Activated T-cell treated with anti-CD3 and anti-CD28 coated beads, Interleukin-2, amount 50 U/mL, for 72 hours (primary cell): ENCODE data around the gene AFF3. TPM values are rescaled to one million over a fixed set of nuclear protein-coding genes. Genes with fewer than 3 reads are reported as not detected.
A peak's percentile ranks its signal among the peaks of the same experiment; 100 is the strongest.
"Not testable (repeated sequence)": the region's sequence is repeated elsewhere in the genome, so short reads cannot be mapped to it uniquely, and the experiment has no call there.

Experiments
- ATAC-seq, 2 donors: fragments of 150-1000 bp; cut with Tn5 transposase; replicated peaks in 1 of 2; 2 replicates each; pipeline ENCODE4 v1.10.0; 2021; ENCODE audit warnings: moderate library complexity in 2 of 2, mild to moderate bottlenecking in 1 of 2
- DNase-seq, 2 donors: peaks; one replicate each; pipeline ENCODE4 v3.0.0; 2021 to 2022; ENCODE audit warnings: mixed read lengths in 1 of 2
- H3K27ac Mint-ChIP-seq: one replicate; pipeline ENCODE4 v1.8.0; 2022; ENCODE audit warnings: mild to moderate bottlenecking, moderate library complexity, mixed read lengths
- H3K27me3 Mint-ChIP-seq: one replicate; pipeline ENCODE4 v1.8.0; 2022; ENCODE audit warnings: low read depth, mixed read lengths
- H3K36me3 Mint-ChIP-seq, 2 donors: one replicate each; pipeline ENCODE4 v1.8.0; 2022; ENCODE audit warnings: mixed read lengths in 2 of 2, mild to moderate bottlenecking in 1 of 2; ENCODE audit not compliant: insufficient read depth in 2 of 2
- H3K4me1 Mint-ChIP-seq: one replicate; pipeline ENCODE4 v1.8.0; 2022; ENCODE audit warnings: low read depth, mixed read lengths
- H3K4me3 Mint-ChIP-seq, 2 donors: one replicate each; pipeline ENCODE4 v1.8.0; 2022; ENCODE audit warnings: mild to moderate bottlenecking in 2 of 2, mixed read lengths in 2 of 2, moderate library complexity in 2 of 2
- H3K9me3 Mint-ChIP-seq, 2 donors: one replicate each; pipeline ENCODE4 v1.8.0; 2022; ENCODE audit warnings: mixed read lengths in 2 of 2
- total RNA-seq, 2 donors: library from RNA; stranded (reverse); gene quantifications; one replicate each; pipeline ENCODE4 v1.2.3, GENCODE V29; 2022

Gene AFF3
- total RNA-seq, 2 donors from 2014 or later = 0.39 to 2.6 TPM

DNA sequence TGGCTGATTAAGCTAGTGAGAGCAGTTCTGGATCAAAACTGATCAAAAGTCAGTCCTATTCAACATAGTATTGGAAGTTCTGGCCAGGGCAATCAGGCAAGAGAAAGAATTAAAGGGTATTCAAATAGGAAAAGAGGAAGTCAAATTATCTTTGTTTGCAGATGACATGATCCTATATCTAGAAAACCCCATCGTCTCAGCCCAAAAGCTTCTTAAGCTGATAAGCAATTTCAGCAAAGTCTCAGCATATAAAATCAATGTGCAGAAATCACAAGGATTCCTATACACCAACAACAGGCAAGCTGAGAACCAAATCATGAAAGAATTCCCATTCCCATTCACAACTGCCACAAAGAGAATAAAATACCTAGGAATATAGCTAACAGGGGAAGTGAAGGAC, 368.7 kb downstream of the AFF3 start:
- not testable (repeated sequence) for H3K27me3 Mint-ChIP-seq, H3K36me3 Mint-ChIP-seq, H3K4me3 Mint-ChIP-seq, DNase-seq, H3K27ac Mint-ChIP-seq, H3K4me1 Mint-ChIP-seq, H3K9me3 Mint-ChIP-seq, ATAC-seq

DNA sequence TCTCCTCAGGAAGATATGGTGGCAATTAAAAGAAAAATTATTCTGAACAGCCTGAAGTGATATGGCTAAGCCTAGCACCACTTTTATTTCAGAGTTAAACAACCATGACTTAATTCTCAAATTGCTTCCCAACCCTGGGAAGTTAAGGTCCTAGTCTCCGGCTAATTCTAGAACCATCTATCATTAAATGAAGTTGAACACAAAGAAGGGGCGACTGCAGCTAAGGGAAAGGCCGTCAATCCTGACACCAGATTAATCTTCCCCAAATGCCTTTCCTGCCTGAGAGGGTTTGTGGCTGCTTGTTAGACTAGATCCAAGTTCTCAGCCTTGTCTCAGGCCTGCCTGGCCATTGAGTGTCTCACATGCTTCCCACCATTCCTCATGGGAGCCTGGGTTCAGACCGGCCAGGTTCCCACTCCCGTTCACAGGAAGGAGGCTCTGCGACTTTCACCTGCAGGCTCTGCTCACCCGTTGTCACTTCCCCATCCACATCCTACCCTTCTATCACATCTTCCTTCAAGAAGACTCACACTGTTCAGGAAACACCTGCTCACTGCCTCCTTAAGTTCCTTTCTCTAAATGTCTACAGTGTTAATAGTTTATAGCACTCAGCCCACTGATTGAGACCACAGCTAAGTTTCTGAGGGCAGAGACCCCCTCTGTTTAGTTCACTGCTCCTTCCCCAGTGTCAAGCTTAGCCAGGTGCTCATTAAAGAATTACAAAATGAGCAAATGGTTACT, 369.6 kb downstream of the AFF3 start:
- peaks cover 0 to 2% of the 10 kb centered on the region in 2 donors for H3K9me3 Mint-ChIP-seq
- ATAC-seq (no peak), DNase-seq (no peak)
- no peak overlapping the region for H3K4me3 Mint-ChIP-seq
- no peaks in the 10 kb centered on the region for H3K4me1 Mint-ChIP-seq
- H3K36me3 Mint-ChIP-seq = peaks cover 2% of the 10 kb centered on the region in 2 donors
- H3K27ac Mint-ChIP-seq = peak overlapping the region; percentile 30
- H3K27me3 Mint-ChIP-seq = no peaks in the 10 kb centered on the region

DNA sequence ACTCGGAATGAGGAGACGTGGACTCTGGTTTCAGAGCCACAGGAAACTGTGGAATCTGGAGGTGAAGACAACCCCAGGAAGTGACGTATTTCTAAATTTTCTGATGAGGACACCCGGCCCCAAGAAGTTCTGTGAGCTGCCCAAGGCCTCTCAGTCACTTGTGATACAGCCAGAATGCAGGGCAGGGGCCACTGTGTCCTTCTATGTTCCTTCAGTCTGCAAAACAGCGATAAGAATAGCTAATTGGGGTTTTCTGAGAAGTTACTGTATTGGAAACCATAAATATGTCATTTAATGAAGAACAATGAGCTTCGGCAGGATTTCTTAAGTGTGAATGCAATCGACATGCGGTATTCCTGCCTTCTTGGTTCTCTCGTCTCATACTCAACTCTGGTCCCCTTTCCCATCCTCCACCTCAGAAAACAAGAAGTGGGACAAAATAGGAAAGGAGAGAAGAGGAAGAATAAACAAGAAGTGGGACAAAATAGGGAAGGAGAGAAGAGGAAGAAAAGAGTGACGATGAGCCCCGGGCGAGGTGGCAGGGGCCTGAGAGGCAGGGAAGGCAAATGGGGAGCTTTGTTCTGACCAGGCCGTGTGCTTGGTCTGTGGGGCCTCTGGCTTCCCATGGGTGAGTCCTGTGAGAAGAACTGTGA, 370.6 kb downstream of the AFF3 start:
- no peak overlapping the region for H3K4me3 Mint-ChIP-seq
- DNase-seq = no peak
- ATAC-seq = no peak
- no peaks in the 10 kb centered on the region for H3K27me3 Mint-ChIP-seq
- no peak overlapping the region for H3K27ac Mint-ChIP-seq
- peaks cover 0 to 2% of the 10 kb centered on the region in 2 donors for H3K9me3 Mint-ChIP-seq
- no peaks in the 10 kb centered on the region for H3K4me1 Mint-ChIP-seq
- peaks cover 2% of the 10 kb centered on the region in 2 donors for H3K36me3 Mint-ChIP-seq

DNA sequence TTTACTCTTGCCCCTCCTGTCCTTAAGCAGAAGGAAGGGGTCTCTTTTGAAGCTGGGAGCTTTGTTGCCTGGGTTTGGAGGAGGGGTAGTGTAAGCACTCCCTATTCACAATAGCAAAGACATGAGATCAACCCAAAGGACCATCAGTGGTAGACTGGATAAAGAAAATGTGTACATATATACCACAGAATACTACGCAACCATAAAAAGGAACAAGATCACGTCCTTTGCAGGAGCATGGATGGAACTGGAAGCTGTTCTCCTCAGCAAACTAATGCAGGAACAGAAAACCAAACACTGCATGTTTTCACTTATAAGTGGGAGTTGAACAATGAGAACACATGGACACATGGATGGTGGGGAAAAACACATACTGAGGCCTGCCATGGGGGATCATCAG, 371.5 kb downstream of the AFF3 start:
- ATAC-seq (no peak), DNase-seq (no peak)
- no peaks in the 10 kb centered on the region for H3K27me3 Mint-ChIP-seq
- H3K9me3 Mint-ChIP-seq = peaks cover 0 to 2% of the 10 kb centered on the region in 2 donors
- peaks cover 2% of the 10 kb centered on the region in 2 donors for H3K36me3 Mint-ChIP-seq
- no peaks in the 10 kb centered on the region for H3K4me1 Mint-ChIP-seq
- no peak overlapping the region for H3K4me3 Mint-ChIP-seq
- H3K27ac Mint-ChIP-seq = no peak overlapping the region

DNA sequence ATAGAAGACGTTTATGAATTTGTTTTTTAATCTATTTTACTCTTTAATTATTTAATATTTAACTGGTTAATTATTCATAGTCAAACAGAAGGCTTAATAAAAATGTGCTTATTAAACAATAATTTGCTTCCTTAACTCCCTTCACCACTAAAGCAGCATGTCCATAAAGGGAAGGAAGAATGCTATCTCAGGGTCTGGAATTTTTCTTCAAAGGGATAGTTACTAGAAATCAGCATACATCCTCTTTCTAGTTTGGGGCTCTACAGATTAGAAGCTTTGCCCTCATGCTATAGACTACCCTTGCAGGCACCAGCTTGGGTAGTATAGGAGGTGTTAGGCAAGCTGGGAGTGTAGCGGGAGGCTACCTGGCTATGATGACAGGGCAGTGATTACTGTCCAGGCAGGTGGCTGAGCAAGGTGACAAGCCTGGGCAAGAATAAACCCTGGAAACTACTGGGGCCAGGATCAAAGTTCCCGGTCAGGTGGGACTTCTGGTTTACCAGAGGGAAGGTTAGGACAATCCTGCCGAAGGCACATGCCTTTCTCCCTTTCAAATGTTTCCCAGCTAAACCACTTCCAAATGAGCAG, 376.6 kb downstream of the AFF3 start:
- no peaks in the 10 kb centered on the region for H3K27me3 Mint-ChIP-seq
- no peaks in the 10 kb centered on the region for H3K4me1 Mint-ChIP-seq
- H3K4me3 Mint-ChIP-seq = no peak overlapping the region
- no peaks in the 10 kb centered on the region for H3K9me3 Mint-ChIP-seq
- no peak for ATAC-seq
- no peak for DNase-seq
- no peak overlapping the region for H3K27ac Mint-ChIP-seq
- no peaks in the 10 kb centered on the region for H3K36me3 Mint-ChIP-seq

DNA sequence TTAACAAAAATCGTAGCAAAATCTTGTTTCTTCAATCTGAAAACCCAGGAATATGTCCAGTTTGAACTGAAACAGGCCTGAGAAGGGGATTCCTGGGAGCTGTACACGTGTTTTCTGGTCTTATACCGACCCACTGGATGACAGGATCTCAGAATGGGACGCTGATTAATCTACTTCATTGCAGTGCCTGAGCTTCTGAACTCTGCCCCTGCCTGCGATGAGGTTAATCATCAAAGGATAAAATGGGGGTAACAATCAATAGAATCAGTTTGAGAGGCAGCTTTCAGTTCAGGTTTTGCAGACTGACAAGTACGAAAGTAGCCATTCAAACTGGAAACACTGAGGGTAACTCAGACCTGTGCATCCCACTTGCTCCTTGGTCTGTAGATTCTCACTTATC, 378.6 kb downstream of the AFF3 start:
- no peaks in the 10 kb centered on the region for H3K9me3 Mint-ChIP-seq
- H3K27me3 Mint-ChIP-seq = no peaks in the 10 kb centered on the region
- no peak overlapping the region for H3K27ac Mint-ChIP-seq
- no peaks in the 10 kb centered on the region for H3K36me3 Mint-ChIP-seq
- no peaks in the 10 kb centered on the region for H3K4me1 Mint-ChIP-seq
- no peak overlapping the region for H3K4me3 Mint-ChIP-seq
- no peak for DNase-seq
- ATAC-seq = no peak

DNA sequence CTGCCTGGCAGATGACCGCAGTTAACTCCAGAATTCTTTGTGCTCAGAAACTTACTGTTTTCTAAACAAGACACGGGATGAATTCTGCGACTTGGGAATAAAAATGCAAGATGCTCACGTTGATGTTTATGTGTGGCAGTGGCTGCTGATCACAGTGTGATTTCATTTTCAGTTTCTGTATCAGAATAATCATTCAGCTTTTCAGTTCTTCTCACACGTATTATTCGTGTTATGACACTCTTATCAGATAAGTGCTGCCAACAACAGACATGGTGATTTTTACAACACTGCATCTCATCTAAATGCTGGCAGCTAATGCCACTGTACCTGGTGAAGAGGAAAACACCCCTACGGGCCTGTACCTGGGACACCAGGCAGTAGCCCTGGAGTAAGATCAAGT, 379.7 kb downstream of the AFF3 start:
- H3K4me3 Mint-ChIP-seq = no peak overlapping the region
- DNase-seq (no peak), ATAC-seq (no peak)
- H3K9me3 Mint-ChIP-seq = no peaks in the 10 kb centered on the region
- H3K27ac Mint-ChIP-seq = no peak overlapping the region
- H3K4me1 Mint-ChIP-seq = no peaks in the 10 kb centered on the region
- no peaks in the 10 kb centered on the region for H3K36me3 Mint-ChIP-seq
- no peaks in the 10 kb centered on the region for H3K27me3 Mint-ChIP-seq

DNA sequence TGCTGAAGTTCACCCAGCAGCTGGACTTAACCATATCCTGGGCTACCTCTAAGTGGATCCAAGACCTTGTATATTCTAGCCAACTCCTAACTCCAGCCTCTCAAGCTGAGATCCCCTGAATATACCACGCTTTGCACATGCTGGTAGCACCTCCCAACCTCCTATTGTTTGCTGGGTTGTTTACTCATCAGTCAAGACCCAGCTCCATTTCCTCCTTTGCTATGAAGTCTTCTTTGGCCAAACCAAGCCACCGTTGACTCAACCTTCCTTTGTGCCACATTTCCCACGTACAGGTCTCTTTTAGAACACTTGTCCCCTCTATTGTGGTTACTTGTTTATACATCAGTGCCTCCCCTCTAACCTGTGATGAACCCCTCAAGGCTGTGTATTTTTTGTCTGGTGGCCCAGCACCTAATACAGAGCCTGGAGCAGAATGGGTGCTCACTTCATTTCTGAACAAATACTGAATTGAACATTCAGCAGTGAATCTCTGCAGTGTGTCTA, 384.7 kb downstream of the AFF3 start:
- Mint-ChIP-seq H3K4me1 (no peaks in the 10 kb centered on the region), H3K27ac (no peak overlapping the region), H3K36me3 (no peaks in the 10 kb centered on the region), H3K9me3 (no peaks in the 10 kb centered on the region), H3K4me3 (no peak overlapping the region), H3K27me3 (no peaks in the 10 kb centered on the region)
- DNase-seq (no peak), ATAC-seq (no peak)

DNA sequence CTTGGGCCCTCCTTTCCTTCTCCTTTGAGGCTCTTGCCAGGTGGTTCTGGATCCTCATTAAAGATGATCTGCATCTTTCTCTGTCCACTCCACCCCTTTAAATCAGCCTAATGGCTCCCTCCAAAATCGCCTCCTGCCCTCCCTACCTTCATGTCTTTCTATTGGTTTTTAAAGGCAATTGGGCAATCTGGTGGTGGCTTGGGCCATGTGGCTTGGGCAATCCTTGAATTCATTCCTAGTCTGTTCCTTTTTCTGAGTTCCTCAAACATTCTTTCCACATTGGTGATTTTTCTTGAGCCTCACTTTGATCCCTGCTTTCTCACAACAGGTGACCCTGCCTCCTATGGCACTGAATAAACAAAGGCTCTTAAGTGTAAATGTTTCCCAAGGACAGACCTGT, 386.3 kb downstream of the AFF3 start:
- Mint-ChIP-seq H3K9me3 (no peaks in the 10 kb centered on the region), H3K4me1 (no peaks in the 10 kb centered on the region), H3K4me3 (no peak overlapping the region), H3K27me3 (no peaks in the 10 kb centered on the region), H3K36me3 (no peaks in the 10 kb centered on the region), H3K27ac (no peak overlapping the region)
- no peak for ATAC-seq
- DNase-seq = no peak

DNA sequence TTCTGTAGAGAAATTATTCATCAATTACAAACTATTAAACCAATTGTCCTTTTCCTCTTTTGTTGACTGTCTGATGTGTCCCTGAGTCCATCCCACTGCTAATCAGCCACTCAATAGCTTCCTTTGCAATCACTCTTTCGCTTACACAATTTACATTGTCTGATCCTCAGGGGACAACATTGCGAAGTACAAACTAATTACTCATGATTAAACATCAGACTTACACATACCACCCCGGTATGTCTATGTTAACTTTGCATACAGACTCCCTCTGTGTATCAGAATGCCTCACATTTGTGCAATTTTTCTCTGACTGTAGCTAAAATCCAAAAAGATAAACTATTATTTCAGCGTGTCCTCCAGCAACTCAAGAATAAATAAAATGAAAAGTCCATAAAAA, 388.2 kb downstream of the AFF3 start:
- H3K36me3 Mint-ChIP-seq = no peaks in the 10 kb centered on the region
- DNase-seq = no peak
- H3K27ac Mint-ChIP-seq = no peak overlapping the region
- H3K4me3 Mint-ChIP-seq = no peak overlapping the region
- H3K9me3 Mint-ChIP-seq = no peaks in the 10 kb centered on the region
- H3K27me3 Mint-ChIP-seq = no peaks in the 10 kb centered on the region
- no peaks in the 10 kb centered on the region for H3K4me1 Mint-ChIP-seq
- no peak for ATAC-seq

DNA sequence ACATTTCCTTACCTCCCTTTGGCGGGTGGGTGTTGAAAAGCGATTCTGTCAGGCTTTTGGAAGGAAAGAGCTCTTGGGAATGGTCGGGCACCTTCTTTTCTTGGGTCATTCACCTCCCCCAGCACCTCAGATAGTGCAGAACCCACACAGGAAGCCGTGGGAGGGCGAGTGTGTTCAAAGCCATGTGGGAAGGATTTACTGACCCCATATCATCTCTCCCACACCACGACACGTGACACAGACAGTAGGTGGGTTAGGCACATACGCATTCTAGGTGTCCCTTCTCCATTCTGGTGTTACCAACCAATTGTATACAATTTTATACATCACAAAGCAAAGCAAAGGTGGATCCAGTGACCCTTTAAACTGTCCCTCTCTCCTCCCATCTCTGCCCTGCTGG, 388.9 kb downstream of the AFF3 start:
- DNase-seq = no peak
- no peak for ATAC-seq
- Mint-ChIP-seq H3K27ac (no peak overlapping the region), H3K27me3 (no peaks in the 10 kb centered on the region), H3K9me3 (no peaks in the 10 kb centered on the region), H3K4me1 (no peaks in the 10 kb centered on the region), H3K36me3 (no peaks in the 10 kb centered on the region), H3K4me3 (no peak overlapping the region)

DNA sequence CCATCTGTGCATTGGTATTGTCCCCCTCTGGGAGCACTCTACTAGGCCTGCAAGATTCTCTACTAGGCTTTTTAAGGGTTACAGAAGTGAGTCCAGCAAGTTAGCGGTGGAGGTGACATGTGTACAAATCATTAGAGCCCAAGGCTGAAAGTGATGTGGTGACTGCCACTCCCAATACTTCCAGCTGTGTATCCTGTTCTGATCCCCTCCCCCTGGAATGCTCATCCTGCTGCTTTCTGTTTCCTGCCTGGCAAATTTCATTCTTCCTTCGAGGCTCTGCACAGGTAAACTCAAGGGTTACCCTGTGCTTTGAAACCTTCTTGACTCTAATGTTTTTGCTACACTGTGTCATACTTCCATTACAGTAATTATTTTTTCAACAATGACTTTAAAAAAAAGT, 394.0 kb downstream of the AFF3 start:
- Mint-ChIP-seq H3K4me1 (no peaks in the 10 kb centered on the region), H3K36me3 (no peaks in the 10 kb centered on the region), H3K27me3 (no peaks in the 10 kb centered on the region), H3K27ac (no peak overlapping the region), H3K4me3 (no peak overlapping the region), H3K9me3 (peaks cover 0 to 1% of the 10 kb centered on the region in 2 donors)
- DNase-seq (no peak), ATAC-seq (no peak)

DNA sequence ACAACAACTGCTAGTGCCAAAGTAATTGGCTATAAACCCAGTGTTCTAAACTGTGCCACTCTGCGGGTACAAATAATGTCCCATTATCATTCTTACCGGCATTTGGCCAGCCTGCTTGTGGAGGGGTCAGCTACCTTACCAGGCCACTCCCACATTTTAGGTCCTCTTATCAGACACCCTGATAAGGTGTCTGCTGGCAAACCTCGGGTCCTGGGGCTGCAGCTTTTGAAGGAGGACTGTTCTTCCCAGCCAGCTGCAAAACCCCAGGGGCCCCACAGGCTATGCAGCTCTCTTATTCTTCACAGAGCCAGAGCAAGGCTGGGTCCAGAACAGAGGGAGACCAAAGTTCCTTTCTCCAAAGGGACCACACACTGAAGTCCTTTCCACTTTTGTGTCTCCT, 394.5 kb downstream of the AFF3 start:
- H3K4me1 Mint-ChIP-seq = no peaks in the 10 kb centered on the region
- H3K4me3 Mint-ChIP-seq = no peak overlapping the region
- DNase-seq = no peak
- peaks cover 0 to 1% of the 10 kb centered on the region in 2 donors for H3K9me3 Mint-ChIP-seq
- H3K36me3 Mint-ChIP-seq = peaks cover 0 to 3% of the 10 kb centered on the region in 2 donors
- ATAC-seq = no peak
- H3K27me3 Mint-ChIP-seq = no peaks in the 10 kb centered on the region
- H3K27ac Mint-ChIP-seq = no peak overlapping the region
